ENCODE measurements around the gene OR8G5.

The OR8G5 gene

GRCh38 chr11:124285610-124286344, 29.6 kb downstream of the OR8G5 start:
- in situ Hi-C loops (cut with HindIII; ENCODE audit: low sequenced_read_pairs) = no loop called here

DNA sequence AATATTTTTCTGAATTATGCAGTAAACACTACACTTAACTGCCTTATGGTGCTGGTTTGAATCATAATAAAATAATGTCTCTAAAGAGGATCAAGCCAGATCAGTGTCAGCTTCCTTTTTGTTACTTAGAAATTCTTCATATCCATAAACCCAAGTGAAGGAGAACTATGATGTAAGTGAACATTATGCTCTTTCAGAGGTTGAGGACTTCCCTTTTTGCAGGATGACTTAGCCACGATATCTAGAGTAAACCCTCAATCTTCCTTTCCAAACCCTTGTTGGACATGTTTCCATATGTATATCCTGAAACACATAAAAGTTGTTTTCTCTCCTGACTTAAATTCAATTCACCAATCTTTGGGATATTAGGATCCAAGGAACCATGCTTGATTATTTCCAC, 38.5 kb downstream of the OR8G5 start:
- in situ Hi-C loops (cut with HindIII; ENCODE audit: low sequenced_read_pairs) = no loop called here

DNA sequence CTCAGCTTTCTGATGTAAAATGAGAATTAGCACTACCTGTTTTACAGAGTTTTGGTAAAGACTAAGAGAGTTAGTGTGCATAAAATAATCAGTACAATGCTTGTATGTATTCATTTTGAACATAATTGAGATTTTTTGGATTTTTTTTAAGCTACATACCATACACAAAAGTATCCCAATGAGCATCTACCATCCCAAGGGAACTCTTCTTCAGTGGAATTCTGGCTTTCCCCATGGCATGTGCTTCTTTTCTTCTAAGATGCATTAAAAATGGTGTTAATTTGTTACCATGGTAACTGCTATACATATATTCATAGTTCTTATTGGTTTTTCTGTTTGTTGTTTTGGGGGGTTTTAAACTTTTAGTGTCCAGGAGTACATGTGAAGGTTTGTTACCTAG, 39.8 kb downstream of the OR8G5 start:
- in situ Hi-C loops (cut with HindIII; ENCODE audit: low sequenced_read_pairs) = no loop called here

DNA sequence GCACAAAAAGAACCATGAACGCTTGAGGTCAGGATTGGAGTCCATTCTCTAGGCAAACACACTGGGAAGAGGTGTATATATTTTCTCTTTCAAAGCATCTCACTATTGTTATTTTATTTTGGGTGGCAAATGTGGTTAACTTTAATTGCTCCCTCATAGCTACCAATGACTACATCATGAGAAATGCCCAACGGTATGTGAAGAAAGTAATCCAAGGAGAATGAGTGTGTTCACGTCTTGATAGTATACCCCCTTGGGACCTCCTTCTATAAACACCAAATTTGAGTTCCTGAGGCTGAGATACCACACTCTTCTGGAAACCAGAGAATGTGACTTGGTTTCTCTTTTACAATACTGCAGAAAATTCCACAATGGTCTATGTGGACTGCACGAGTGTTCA, 41.7 kb downstream of the OR8G5 start:
- in situ Hi-C loops (cut with HindIII; ENCODE audit: low sequenced_read_pairs) = no loop called here

- in situ Hi-C loops (cut with HindIII; ENCODE audit: low sequenced_read_pairs) = no loop called here
Measured at GRCh38 chr11:124301548-124301947, 45.4 kb downstream of the OR8G5 start.

GRCh38 chr11:124302347-124303125, 46.4 kb downstream of the OR8G5 start:
- in situ Hi-C loops (cut with HindIII; ENCODE audit: low sequenced_read_pairs) = no loop called here

DNA sequence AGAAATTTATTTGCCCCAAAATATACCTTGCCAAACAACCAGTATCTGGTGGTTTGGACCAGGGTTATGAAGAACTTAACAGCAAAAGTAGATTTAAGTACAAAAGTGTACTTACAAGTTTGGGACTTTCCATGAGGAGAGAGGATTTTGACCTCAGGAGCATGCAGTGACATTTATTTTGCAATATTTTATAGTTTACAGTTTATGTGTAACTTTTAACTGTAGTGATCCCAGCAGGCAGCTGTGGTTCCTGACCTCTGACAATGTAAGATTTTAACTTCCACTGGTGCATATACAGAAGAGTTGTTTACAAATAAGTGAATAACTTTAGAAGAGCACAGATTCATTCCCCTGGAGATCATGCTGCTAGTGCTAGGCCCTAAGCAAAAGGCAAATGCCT, 50.9 kb downstream of the OR8G5 start:
- in situ Hi-C loops (cut with HindIII; ENCODE audit: low sequenced_read_pairs) = no loop called here

DNA sequence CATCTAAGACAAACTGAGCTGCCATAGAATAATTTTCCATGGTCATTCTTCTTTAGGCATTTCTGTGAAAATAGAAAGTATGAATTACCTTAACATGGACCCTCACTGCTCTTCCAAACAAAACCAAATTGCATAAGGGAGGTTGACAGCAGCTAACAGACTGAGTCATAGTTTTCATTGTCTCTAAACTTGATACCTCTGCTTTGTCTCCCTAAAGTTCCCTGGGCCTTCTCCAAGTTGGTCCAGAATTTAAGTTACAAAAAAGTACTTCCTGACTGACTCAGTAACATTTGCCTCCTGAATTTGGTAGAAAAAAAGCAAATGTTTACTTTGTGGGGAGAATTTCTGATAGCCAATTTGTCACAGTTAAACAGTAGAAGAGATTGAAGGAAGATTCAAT, 54.5 kb downstream of the OR8G5 start:
- in situ Hi-C loops (cut with HindIII; ENCODE audit: low sequenced_read_pairs) = no loop called here

DNA sequence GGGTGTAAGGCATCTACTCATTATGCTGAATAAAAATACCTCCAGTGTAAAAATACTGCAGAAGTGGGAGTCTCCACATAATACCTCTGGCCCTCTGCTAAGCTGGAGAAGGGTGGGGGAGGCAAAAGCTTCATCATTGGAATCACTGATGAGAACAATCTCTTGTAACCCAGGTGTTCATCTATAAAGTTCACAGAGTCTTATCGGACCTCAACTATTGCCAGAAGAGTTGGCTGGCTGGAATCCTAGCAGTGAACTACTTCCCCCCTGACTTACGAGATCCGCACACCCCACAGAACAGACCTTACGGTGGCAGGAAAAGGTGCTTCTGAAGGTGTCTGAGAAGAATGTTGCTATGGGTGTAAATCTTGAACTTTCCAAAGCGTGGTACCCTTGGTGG, 55.1 kb downstream of the OR8G5 start:
- in situ Hi-C loops (cut with HindIII; ENCODE audit: low sequenced_read_pairs) = no loop called here

GRCh38 chr11:124311670-124312069, 55.5 kb downstream of the OR8G5 start:
- in situ Hi-C loops (cut with HindIII; ENCODE audit: low sequenced_read_pairs) = no loop called here

DNA sequence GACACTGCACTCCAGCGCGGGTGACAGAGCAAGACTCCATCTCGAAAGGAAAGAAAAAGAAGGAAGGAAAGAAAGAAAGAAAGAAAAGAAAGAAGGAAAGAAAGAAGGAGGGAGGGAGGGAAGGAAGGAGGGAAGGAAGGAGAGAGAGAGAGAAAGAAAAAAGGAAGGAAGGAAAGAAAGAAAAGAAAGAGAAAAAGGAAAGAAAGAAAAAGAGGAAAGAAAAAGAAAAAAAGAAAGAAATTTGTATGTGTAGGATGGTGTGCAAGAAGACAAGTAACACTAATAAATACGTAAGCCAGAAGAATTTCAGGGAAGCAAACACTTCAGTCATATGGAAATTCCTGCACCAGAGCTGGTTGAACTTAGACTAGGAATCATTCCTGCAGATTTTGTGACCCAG, 57.0 kb downstream of the OR8G5 start:
- in situ Hi-C loops (cut with HindIII; ENCODE audit: low sequenced_read_pairs) = no loop called here

- in situ Hi-C loops (cut with HindIII; ENCODE audit: low sequenced_read_pairs) = no loop called here
Measured at GRCh38 chr11:124313849-124314248, 57.7 kb downstream of the OR8G5 start, which contains the start of gene OR8D1. Gene OR8D1 (minus strand): TSS chr11:124313949. CDS start chr11:124310766, 3,183 bp downstream.

DNA sequence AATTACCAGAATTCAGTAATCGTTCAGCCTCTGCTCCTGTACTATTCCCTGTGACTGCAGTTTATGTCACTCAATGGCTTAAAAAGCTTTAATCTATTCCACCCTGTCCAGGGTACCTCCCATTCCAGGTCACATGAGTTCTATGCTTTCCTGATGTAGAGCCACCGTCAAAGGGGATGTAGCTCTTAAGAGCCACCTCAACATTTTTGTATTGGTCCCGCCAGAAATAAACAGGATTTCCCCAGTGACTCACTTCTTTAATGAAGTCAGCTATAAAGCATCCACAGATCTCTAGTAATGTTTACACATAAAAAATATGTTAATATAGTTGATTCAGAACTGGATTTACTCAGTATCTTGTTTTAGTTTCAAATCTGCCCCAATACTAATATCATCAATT, 58.9 kb downstream of the OR8G5 start:
- in situ Hi-C loops (cut with HindIII; ENCODE audit: low sequenced_read_pairs) = no loop called here
